Cortex of kidney (tissue), 1 donor: ENCODE results near the gene KCNN3.

Experiments
- DNase-seq: peaks from one replicate; lab custom pipeline; 2025; lab: John Stamatoyannopoulos, UW

Gene KCNN3

GRCh38 chr1:154879038-154879421, 8.9 kb upstream of the KCNN3 start:
- DNase-seq = no peak

DNA sequence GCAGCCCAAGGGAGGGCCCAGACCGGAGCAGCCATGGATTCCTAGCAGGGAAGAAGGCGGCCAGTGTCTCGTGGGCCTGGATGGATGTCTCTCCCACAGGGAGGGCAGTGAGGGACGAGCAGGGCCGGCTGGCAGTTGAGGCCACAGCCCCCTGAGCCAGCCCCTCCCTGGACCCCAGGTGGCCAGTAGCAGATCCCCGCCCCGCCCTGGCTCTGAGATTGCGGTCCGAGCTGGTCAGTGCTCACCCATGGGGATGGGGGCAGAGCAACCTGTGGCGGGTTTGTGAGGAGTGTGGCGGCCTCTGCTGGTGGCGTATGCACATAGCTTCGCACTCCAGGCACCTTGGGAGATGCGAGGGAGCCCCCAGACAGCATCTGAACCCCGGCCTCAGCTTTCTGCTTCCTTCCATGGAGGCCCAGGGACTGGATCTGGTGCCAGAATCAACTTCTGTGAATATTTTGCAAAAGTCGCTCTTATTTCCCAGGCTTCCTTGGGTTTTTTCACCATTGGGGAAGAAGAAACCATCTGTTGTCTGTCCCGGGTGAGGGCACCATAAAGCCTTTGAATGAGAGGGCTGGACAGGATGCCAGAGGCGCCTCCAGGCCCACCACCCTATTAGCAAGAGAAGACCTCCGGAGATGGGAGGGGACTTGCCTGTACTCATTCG, 8.4 kb upstream of the KCNN3 start:
- no peak for DNase-seq

GRCh38 chr1:154877370-154877974, 7.4 kb upstream of the KCNN3 start:
- no peak for DNase-seq

DNA sequence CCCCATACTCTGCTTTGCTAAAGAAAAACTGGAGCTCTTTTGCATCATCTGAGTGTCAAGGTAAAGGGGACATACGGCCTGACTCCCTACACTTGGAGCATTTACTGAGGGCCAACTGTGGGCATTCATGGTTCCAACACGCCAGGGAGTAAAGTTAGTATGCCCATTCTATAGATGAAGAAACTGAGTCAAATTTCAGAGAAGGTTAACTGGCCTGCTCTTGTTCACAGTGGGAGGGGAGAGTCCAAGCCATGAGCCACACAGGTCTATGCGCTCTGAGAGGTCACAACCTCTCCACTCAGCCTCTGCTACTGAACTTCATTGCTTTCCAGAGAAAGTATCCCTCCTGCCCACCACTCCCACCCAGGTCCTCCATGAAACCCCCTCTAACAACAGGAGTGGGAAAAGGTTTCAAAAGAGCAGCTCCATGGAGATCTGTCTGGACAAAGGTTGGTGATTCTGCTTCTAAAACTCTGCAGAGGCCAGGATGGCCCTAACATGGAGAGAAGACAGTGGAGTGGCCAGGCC, 6.8 kb upstream of the KCNN3 start:
- DNase-seq = no peak

DNA sequence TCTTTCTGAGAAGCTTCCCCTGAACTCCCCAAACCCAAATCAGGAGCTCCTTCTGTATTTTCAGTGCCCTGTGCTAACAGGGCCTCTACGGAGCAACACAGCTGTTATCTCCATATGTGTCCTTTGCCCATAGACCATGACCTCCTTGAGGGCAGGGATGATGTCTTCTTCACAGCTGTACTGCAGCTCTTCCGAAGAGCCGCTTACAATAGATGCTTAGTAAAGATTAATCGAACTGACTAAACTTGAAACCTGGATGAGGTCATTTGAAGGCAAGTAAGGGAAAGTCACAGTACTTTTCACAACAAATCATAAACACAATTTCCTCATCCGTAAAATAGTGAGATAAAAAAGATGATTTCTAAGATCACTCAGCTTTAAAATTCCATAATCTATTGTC, 4.4 kb upstream of the KCNN3 start:
- no peak for DNase-seq

DNA sequence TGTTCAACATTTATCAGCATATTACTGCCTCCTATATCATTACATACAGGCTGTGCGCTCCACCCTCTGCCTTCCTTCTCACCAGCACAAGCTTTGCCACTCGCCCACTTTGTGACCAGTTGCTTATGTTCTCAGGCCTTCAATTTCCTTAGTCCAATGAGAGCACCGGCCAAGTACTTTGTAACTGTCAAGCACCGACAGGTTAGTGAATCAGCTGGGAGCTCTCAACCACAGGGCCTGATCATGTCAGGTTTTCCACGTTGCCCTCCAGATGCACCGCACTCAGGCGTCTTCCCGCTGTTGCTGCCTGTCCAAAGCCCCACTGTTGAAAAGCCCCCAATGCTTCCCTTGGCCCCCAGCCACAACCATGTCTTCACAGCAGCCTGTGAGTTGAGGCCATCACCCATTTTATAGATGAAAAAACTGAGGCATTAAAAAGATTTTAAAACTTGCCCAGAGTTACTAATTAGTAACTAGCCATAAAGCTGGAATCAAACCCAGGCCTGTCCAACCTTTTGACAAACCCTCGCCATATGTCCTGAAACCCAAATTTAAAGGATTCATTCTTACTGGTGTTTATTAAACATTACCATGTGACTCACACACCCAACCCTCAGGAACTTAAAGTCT, 3.4 kb upstream of the KCNN3 start:
- DNase-seq = no peak

- DNase-seq = no peak
Observed at GRCh38 chr1:154871374-154871773, 1.3 kb upstream of the KCNN3 start.

- no peak for DNase-seq
Observed at GRCh38 chr1:154870734-154871133, 653 bp upstream of the KCNN3 start.

GRCh38 chr1:154869351-154870114, 548 bp downstream of the KCNN3 start:
- no peak for DNase-seq

DNA sequence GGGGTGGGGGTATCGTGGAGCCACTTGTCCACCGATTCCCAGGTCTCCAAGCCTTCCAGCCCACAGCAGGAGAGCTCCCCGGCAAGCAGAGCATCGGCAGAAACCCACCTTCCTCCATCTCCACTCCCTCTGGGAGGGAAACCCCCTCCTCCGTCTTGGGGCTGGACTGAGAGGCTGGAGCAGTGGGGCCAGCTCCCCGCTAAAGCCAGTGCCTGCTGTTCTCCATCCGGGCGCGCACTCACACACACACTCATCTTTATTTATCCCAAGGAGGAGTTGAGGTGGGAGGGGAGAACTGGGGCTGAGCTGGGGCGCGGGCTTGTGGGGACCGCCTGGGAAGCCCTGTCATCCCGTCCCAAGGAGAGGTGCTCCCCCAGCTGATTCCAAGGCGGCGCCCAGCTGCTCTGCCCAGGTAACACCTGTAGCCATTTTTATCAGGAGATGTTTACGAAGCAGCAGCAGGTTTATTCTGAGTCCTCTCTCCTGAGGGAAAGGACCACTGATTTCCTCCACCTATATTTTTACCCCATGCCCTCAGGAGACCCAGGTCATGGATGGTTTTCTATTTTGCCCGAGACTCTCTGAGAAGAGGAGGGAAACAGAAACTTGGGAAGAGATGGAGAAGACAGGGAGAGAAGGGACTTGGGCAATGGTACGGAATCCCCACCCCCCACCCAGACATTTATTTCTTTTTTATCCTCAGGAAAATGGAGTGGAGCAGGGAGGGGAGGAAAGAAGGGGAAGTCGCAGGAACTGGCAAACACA, 2.1 kb downstream of the KCNN3 start:
- no peak for DNase-seq

DNA sequence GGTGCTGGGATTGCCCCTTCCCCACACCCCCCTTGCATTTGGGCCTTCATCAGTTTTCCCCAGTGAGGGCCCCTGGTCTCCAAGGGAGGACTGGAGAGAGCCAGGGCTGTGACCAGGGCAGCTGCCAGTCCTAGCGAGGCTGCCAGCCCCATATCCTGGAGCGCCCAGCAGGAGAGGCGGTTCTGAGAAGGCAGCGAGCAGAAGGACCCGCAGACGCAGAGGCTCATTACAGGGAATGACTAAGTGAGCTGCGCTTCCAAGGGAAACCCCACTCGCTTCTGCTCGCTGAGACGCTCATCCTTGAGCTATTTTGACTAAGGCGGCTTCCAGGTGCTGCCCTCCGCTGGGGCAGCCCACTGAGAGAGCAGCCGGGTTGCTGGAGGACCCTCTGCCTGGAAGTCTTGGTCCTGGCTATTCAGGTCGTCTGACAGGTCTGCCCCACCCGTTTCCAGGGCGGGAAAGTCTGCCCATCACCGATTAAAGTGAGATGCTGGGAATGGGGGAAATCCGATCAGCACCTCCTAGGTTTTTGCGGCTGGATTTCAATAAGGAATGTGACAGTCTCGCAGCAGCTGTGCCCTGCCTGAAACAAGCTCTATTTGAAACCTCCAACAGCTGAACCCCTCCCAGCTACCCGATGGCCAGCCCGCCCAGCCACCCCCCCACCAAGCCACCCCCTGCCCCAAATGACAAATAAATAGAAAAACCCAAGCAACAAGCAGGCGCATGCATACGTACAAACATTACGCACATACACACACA, 2.8 kb downstream of the KCNN3 start:
- DNase-seq = no peak

GRCh38 chr1:154866257-154867063, 3.6 kb downstream of the KCNN3 start:
- no peak for DNase-seq

DNA sequence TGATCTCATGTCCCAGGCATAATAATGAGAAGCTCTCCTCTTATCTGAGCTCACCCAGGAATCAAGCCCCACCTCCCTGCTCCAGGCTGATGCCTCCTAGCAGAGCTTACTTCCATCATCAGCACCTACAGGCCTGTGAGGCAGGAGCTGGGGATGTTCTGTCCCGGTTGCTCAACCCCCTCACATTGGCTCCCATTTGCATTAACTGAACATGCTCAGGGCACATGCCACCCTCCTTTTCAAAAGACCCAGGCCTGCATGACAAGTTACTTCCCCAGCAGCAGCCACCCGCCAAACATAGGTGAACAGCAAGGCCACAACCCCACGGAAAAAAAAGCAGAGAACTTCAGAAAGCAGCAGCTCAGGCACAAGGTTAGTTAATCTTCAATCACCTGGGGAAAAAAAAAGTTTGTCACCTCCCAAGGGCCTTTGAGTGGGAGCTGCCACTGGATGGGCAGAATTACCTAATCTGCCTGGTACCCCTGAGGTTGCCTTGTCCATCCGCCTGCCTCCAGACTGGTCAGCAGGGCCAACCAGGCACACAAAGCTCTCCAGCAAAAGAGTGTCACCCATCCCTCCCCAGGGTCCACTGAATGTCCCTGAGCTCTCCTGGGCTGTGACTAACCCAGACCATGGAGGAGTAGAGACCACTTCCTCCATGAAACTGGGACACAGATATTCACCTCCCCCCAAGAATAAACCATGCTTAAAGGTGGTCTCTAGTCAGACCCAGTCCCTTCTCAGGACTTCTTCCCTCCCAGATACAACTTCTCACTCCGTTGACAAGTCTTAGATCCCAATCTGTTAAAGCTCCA, 4.4 kb downstream of the KCNN3 start:
- no peak for DNase-seq

GRCh38 chr1:154864189-154864975, 5.7 kb downstream of the KCNN3 start:
- DNase-seq = no peak

- no peak for DNase-seq
Observed at GRCh38 chr1:154863315-154864174, 6.5 kb downstream of the KCNN3 start.

DNA sequence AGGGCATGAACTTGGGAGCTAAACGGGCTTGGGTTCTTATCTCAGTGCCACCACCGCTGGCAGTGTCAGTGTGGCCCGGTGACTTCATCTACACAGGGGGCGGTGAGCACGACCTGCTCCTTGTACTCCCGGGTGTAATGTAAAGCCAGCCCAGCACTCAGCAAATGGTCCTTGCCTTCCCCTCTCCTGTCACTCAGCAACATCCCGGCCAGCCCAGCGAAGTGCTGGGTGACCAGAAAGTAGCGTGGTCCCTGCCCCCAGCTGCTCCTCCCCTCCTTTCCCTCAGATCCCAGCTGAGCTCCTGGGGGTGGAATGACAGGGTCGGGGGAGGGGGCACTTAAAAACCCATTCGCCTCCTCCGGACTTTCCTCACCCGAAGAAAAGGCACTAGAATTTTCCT, 7.2 kb downstream of the KCNN3 start:
- no peak for DNase-seq

- DNase-seq = no peak
Observed at GRCh38 chr1:154861607-154862094, 8.4 kb downstream of the KCNN3 start.
